H1 (cell line): ENCODE results near the gene MED31. TPM values are rescaled to one million over a fixed set of nuclear protein-coding genes. Genes with fewer than 3 reads are reported as not detected.

Experiments
- CTCF ChIA-PET: fragments of 300-600 bp; sonication (Branson Sonifier 250); formaldehyde crosslinking; loops from one replicate; lab custom pipeline; 2021; ENCODE audit not compliant: partially characterized antibody; lab: Charles Lee
- POLR2A ChIA-PET: fragments of 300-600 bp; sonication (Branson Sonifier 250); formaldehyde crosslinking; loops from one replicate; lab custom pipeline; 2021; ENCODE audit warnings: inconsistent platforms; ENCODE audit not compliant: partially characterized antibody; lab: Charles Lee
- DNase-seq, 2 experiments: peaks; one replicate each; pipeline versions ENCODE4 v3.0.0 to v3.0.0-alpha.2; 2010 to 2022; ENCODE audit warnings: low spot score in 2 of 2, low read depth in 1 of 2, mixed read lengths in 1 of 2
- FAIRE-seq: peaks from 2 replicates; lab custom pipeline; 2011; peaks lifted over from hg19 to GRCh38; lab: Jason Lieb, UNC
- H2AFZ ChIP-seq: 2 replicates; pipeline ENCODE4 v1.8.1; 2012; ENCODE audit warnings: low read length, inconsistent platforms
- H2AK5ac ChIP-seq: 2 replicates; pipeline ENCODE4 v1.6.1; 2013; ENCODE audit warnings: low read depth, low read length
- H2BK120ac ChIP-seq: replicated peaks from 2 replicates; pipeline ENCODE3; 2013; ENCODE audit warnings: low read depth, low read length, inconsistent platforms
- H2BK12ac ChIP-seq: 2 replicates; pipeline ENCODE4 v1.6.1; 2013; ENCODE audit warnings: low read depth, low read length
- H2BK15ac ChIP-seq: 2 replicates; pipeline ENCODE4 v1.6.1; 2013; ENCODE audit warnings: low read length
- H2BK20ac ChIP-seq: 2 replicates; pipeline ENCODE4 v1.6.1; 2013; ENCODE audit warnings: low read length
- H2BK5ac ChIP-seq: 2 replicates; pipeline ENCODE4 v1.6.1; 2013; ENCODE audit warnings: low read depth, low read length
- H3K14ac ChIP-seq: 2 replicates; pipeline ENCODE4 v1.6.1; 2013; ENCODE audit warnings: inconsistent platforms; ENCODE audit not compliant: insufficient read length
- H3K18ac ChIP-seq: 2 replicates; pipeline ENCODE4 v1.6.1; 2013; ENCODE audit warnings: low read length; ENCODE audit errors: extremely low read depth
- H3K23ac ChIP-seq: 2 replicates; pipeline ENCODE4 v1.6.1; 2013; ENCODE audit warnings: inconsistent platforms; ENCODE audit not compliant: insufficient read length
- H3K23me2 ChIP-seq: 2 replicates; pipeline ENCODE4 v1.6.1; 2013; ENCODE audit warnings: low read depth, low read length
- H3K27ac ChIP-seq: 2 replicates; pipeline ENCODE4 v1.6.1; 2011; ENCODE audit warnings: low read depth, low read length, inconsistent platforms
- H3K27me3 ChIP-seq, 4 experiments: replicated peaks in 1 of 4; 1 replicate in 1 of 4; 2 replicates in 3 of 4; pipeline versions ENCODE4 v1.6.1 to v1.8.1; 2011 to 2013; ENCODE audit warnings: low read length in 3 of 4, mild to moderate bottlenecking in 3 of 4, inconsistent platforms in 2 of 4, mixed read lengths in 2 of 4, moderate library complexity in 1 of 4; ENCODE audit not compliant: control insufficient read depth in 3 of 4, insufficient read depth in 3 of 4; ENCODE audit errors: extremely low read depth in 1 of 4
- H3K36me3 ChIP-seq, 4 experiments: 2 replicates each; pipeline versions ENCODE4 v1.6.1 to v1.8.1; 2011 to 2013; ENCODE audit warnings: mild to moderate bottlenecking in 4 of 4, low read length in 3 of 4, moderate library complexity in 2 of 4, control low read depth in 1 of 4, inconsistent platforms in 1 of 4; ENCODE audit not compliant: insufficient read depth in 4 of 4, control insufficient read depth in 2 of 4
- H3K4ac ChIP-seq: replicated peaks from 2 replicates; pipeline ENCODE3; 2013; ENCODE audit warnings: low read length, low read depth, mixed read lengths, inconsistent platforms; ENCODE audit not compliant: insufficient read length
- H3K4me1 ChIP-seq, 4 experiments: replicated peaks in 1 of 4; 1 replicate in 1 of 4; 2 replicates in 3 of 4; pipeline versions ENCODE4 v1.6.1 to v1.8.1; 2011 to 2013; ENCODE audit warnings: low read length in 3 of 4, inconsistent platforms in 2 of 4, mixed read lengths in 1 of 4; ENCODE audit not compliant: insufficient read depth in 4 of 4, control insufficient read depth in 3 of 4
- H3K4me2 ChIP-seq, 2 experiments: 2 replicates each; pipeline versions ENCODE4 v1.6.1 to v1.8.1; 2011 to 2013; ENCODE audit warnings: low read depth in 2 of 2, low read length in 2 of 2, control low read depth in 1 of 2, inconsistent platforms in 1 of 2, mild to moderate bottlenecking in 1 of 2; ENCODE audit not compliant: insufficient read depth in 1 of 2
- H3K4me3 ChIP-seq, 4 experiments: fragments of 200-600, 300-600 bp in 1 of 4; sonication (generic), shearing (Covaris generic), sonication (Bioruptor Twin) in 1 of 4; 2 replicates each; pipeline versions ENCODE4 v1.5.1 to v1.8.1; 2011 to 2016; ENCODE audit warnings: low read length in 4 of 4, low read depth in 3 of 4, control low read depth in 2 of 4, inconsistent platforms in 2 of 4, mild to moderate bottlenecking in 2 of 4, mixed read lengths in 1 of 4, moderate library complexity in 1 of 4; ENCODE audit not compliant: insufficient read depth in 2 of 4; ENCODE audit errors: extremely low read depth in 1 of 4
- H3K56ac ChIP-seq: replicated peaks from 2 replicates; pipeline ENCODE3; 2013; ENCODE audit warnings: low read depth, mild to moderate bottlenecking, mixed read lengths, low read length, inconsistent platforms; ENCODE audit not compliant: insufficient read length
- H3K79me1 ChIP-seq: 2 replicates; pipeline ENCODE4 v1.6.1; 2013; ENCODE audit warnings: low read depth, low read length, control low read depth
- H3K79me2 ChIP-seq, 2 experiments: 2 replicates each; pipeline versions ENCODE4 v1.6.1 to v1.8.1; 2012 to 2013; ENCODE audit warnings: low read length in 2 of 2, mild to moderate bottlenecking in 2 of 2, inconsistent platforms in 1 of 2; ENCODE audit not compliant: insufficient read depth in 2 of 2, control insufficient read depth in 1 of 2
- H3K9ac ChIP-seq, 4 experiments: replicated peaks in 1 of 4; 1 replicate in 1 of 4; 2 replicates in 3 of 4; pipeline versions ENCODE4 v1.6.1 to v1.8.1; 2011 to 2013; ENCODE audit warnings: low read depth in 3 of 4, low read length in 3 of 4, control low read depth in 2 of 4, mild to moderate bottlenecking in 2 of 4, moderate library complexity in 2 of 4, inconsistent platforms in 1 of 4; ENCODE audit errors: extremely low read depth in 1 of 4
- H3K9me3 ChIP-seq, 2 experiments: 2 replicates each; pipeline versions ENCODE4 v1.6.1 to v1.8.1; 2012 to 2013; ENCODE audit warnings: mild to moderate bottlenecking in 2 of 2, moderate library complexity in 2 of 2, control low read depth in 1 of 2, inconsistent platforms in 1 of 2, low read depth in 1 of 2, low read length in 1 of 2, mixed read lengths in 1 of 2; ENCODE audit not compliant: insufficient read depth in 2 of 2
- H4K20me1 ChIP-seq, 2 experiments: replicated peaks in 1 of 2; 2 replicates each; pipeline versions ENCODE3 to v1.8.1; 2011 to 2013; ENCODE audit warnings: inconsistent platforms in 2 of 2, low read length in 2 of 2, mild to moderate bottlenecking in 1 of 2; ENCODE audit not compliant: insufficient read depth in 2 of 2, control insufficient read depth in 1 of 2
- H4K5ac ChIP-seq: 2 replicates; pipeline ENCODE4 v1.6.1; 2013; ENCODE audit warnings: low read length, low read depth, mixed read lengths, inconsistent platforms; ENCODE audit not compliant: insufficient read length
- H4K8ac ChIP-seq: 2 replicates; pipeline ENCODE4 v1.8.0; 2013; ENCODE audit warnings: mild to moderate bottlenecking, moderate library complexity, low read length, inconsistent platforms; ENCODE audit not compliant: insufficient read depth; ENCODE audit errors: extremely low read depth
- H4K91ac ChIP-seq: replicated peaks from 2 replicates; pipeline ENCODE3; 2013; ENCODE audit warnings: low read length, mixed read lengths, inconsistent platforms; ENCODE audit not compliant: insufficient read length
- E2F6 ChIP-seq: IDR thresholded peaks from 2 replicates; pipeline ENCODE4 v1.6.1; 2012; ENCODE audit warnings: inconsistent platforms
- GABPA ChIP-seq: IDR thresholded peaks from 2 replicates; pipeline ENCODE4 v1.6.1; 2011; ENCODE audit warnings: mild to moderate bottlenecking, low read length, moderate library complexity, borderline replicate concordance; ENCODE audit not compliant: insufficient read depth
- HDAC2 ChIP-seq, 2 experiments: fragments of 300-600 bp in 1 of 2; sonication (generic) in 1 of 2; IDR thresholded peaks; 2 replicates each; pipeline ENCODE4 v1.6.1; 2011 to 2012; ENCODE audit warnings: low read depth in 2 of 2, low read length in 2 of 2, mild to moderate bottlenecking in 2 of 2, moderate library complexity in 2 of 2, borderline replicate concordance in 1 of 2, inconsistent platforms in 1 of 2
- KDM4A ChIP-seq: IDR thresholded peaks from one replicate; pipeline ENCODE4 v1.7.1; 2012; ENCODE audit warnings: low read depth, mild to moderate bottlenecking, moderate library complexity, low read length, inconsistent platforms; ENCODE audit not compliant: severe bottlenecking
- NANOG ChIP-seq: IDR thresholded peaks from 2 replicates; pipeline ENCODE4 v1.6.1; 2011; ENCODE audit warnings: low read length, low read depth, mild to moderate bottlenecking, inconsistent platforms; ENCODE audit not compliant: insufficient read depth, poor library complexity, severe bottlenecking
- PHF8 ChIP-seq: fragments of 200-600 bp; sonication (generic); conservative IDR thresholded peaks from 2 replicates; pipeline ENCODE4 v1.7.1; 2012; ENCODE audit warnings: low read depth, mild to moderate bottlenecking, inconsistent platforms, low read length, moderate library complexity
- POLR2A ChIP-seq, 2 experiments: IDR thresholded peaks; 1 replicate in 1 of 2; 2 replicates in 1 of 2; pipeline ENCODE4 v1.6.1; 2011; ENCODE audit warnings: low read depth in 2 of 2, low read length in 2 of 2, mild to moderate bottlenecking in 2 of 2; ENCODE audit errors: control extremely low read depth in 1 of 2
- RXRA ChIP-seq: IDR thresholded peaks from 2 replicates; pipeline ENCODE4 v1.6.1; 2011; ENCODE audit warnings: low read depth, mild to moderate bottlenecking, low read length, moderate library complexity; ENCODE audit not compliant: insufficient read depth
- WGBS, 2 experiments: shearing (Covaris generic) in 1 of 2; methylation state at CpG; one replicate each; pipeline versions ENCODE4 v1.1.6 to v1.1.7; 2013 to 2015; ENCODE audit warnings: low lambda C conversion rate in 2 of 2, mixed read lengths in 2 of 2, inconsistent platforms in 1 of 2, low coverage in 1 of 2, missing lambda C conversion rate in 1 of 2; ENCODE audit not compliant: insufficient replicate concordance in 2 of 2, insufficient coverage in 1 of 2, insufficient read length in 1 of 2; ENCODE audit errors: extremely low coverage in 1 of 2, missing lambda C conversion rate in 1 of 2; 5-methylcytosine and 5-hydroxymethylcytosine counted together
- polyA plus RNA-seq, 7 experiments: library from polyadenylated mRNA; depleted of rRNA in 3 of 7; stranded (reverse) in 5 of 7; unstranded in 2 of 7; fragments of >200 nt in 5 of 7; fragments of 200-250 nt in 2 of 7; gene quantifications; 1 replicate in 5 of 7; 2 replicates in 1 of 7; 4 replicates in 1 of 7; pipeline versions ENCODE4 v1.2.1 to v1.2.3, GENCODE V29; 2011 to 2013; ENCODE audit warnings: missing spikeins in 2 of 7, mixed read lengths in 2 of 7
- total RNA-seq: library from RNA; stranded (reverse); fragmentation: NEBNext Ultra II Directional; extraction: Animal tissue kit (Norgen Biotek cat#: 25700); gene quantifications from 2 replicates; pipeline ENCODE4 v1.2.1, GENCODE V29; 2021
- TF ChIP-seq, protein P1 (sequence below): IDR thresholded peaks from 2 replicates; pipeline ENCODE4 v1.6.1; 2012; ENCODE audit warnings: low read length, inconsistent platforms

Gene MED31
- total and polyA plus RNA-seq, 2 of the 8 experiments (the other 6 are each of a cell fraction or from before 2014, with no cell fraction given), result 4.6 to 12.3 TPM

DNA sequence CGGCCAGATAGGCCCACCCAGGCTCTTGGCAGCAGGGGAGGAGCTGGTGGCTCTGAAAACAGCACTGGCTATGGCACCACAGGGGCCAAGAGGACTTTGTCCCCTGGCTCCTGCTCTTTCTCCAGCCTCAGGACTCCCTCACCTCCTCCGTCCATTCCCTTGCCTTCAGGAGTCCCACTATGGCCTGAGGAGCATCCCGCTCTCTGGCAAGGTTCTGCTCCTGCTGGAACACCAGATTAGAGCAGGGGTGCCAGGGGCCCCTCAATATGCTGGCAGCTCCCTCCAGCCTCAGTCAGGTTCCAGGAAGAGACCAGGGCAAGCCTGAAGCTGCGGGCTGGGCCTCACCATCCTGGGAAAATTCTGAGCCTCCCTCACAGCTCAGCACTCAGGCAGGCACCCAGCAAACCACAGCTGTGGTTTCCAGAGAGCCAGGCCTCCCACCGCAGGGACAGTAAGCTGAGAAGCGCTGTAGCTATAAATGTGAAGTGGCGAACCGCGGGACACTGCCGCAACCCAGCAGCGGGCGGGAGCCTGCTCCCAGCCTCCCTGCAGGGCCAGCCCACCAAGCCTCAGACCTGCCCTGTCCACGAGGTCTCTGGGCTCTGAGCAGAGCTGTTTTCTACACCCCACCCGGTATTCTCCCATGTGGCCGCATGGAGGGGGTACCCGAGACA is 25.9 kb upstream of the MED31 start:
- Histone ChIP-seq H2BK120ac (no peak overlapping the region), H3K9me3 (no peaks in the 10 kb centered on the region), H3K4ac (no peak overlapping the region), H3K23me2 (no peaks in the 10 kb centered on the region), H4K20me1 (no peaks in the 10 kb centered on the region), H3K79me2 (no peaks in the 10 kb centered on the region), H2BK20ac (no peak overlapping the region), H4K8ac (no peak overlapping the region; the same call in 1 of the 2 replicates), H3K14ac (no peak overlapping the region), H3K9ac (no peak overlapping the region), H3K56ac (no peak overlapping the region), H3K27me3 (no peaks in the 10 kb centered on the region), H2BK12ac (no peak overlapping the region), H3K4me1 (no peaks in the 10 kb centered on the region; a peak in 1 of 7 replicates), H3K23ac (no peak overlapping the region), H3K36me3 (no peaks in the 10 kb centered on the region), H2AK5ac (no peak overlapping the region), H2AFZ (no peak overlapping the region), H3K4me3 (no peak overlapping the region), H4K5ac (no peak overlapping the region), H2BK15ac (no peak overlapping the region), H3K79me1 (no peaks in the 10 kb centered on the region), H3K4me2 (no peak overlapping the region), H3K18ac (no peak overlapping the region; the same call in 1 of the 2 replicates), H4K91ac (no peak overlapping the region), H2BK5ac (no peak overlapping the region), H3K27ac (no peak overlapping the region)
- 92% methylated on average over 13 of the region's 16 CpGs; no CpG with 5 or more reads in 1 of the 2 experiments for WGBS, 2 experiments
- ChIA-PET POLR2A (interaction anchor here (1.1 kb wide), 1 partner anchor 10 kb away, joined by 3 read pairs; no protein-coding TSS in a partner anchor), CTCF (interaction anchor here (0.6 to 3.2 kb wide), 10 partner anchors 8 to 216 kb away, joined by 3 to 17 read pairs (median 3); partner anchors contain the start of gene SLC13A5)
- FAIRE-seq (no peak), DNase-seq (no peak)
- TF ChIP-seq KDM4A (no peak), GABPA (no peak), HDAC2 (IDR thresholded peaks at IDR 0.05; ENCODE audit: borderline replicate concordance in 1 of 2, low read depth in 2 of 2, low read length in 2 of 2) (no peak), NANOG (no peak), RXRA (no peak), POLR2A (IDR thresholded peaks at IDR 0.05; ENCODE audit: control extremely low read depth in 1 of 2, low read depth in 2 of 2, low read length in 2 of 2) (no peak), PHF8 (no peak), E2F6 (no peak)
- TF ChIP-seq, protein P1, sequence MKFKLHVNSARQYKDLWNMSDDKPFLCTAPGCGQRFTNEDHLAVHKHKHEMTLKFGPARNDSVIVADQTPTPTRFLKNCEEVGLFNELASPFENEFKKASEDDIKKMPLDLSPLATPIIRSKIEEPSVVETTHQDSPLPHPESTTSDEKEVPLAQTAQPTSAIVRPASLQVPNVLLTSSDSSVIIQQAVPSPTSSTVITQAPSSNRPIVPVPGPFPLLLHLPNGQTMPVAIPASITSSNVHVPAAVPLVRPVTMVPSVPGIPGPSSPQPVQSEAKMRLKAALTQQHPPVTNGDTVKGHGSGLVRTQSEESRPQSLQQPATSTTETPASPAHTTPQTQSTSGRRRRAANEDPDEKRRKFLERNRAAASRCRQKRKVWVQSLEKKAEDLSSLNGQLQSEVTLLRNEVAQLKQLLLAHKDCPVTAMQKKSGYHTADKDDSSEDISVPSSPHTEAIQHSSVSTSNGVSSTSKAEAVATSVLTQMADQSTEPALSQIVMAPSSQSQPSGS, result no peak
